GM18526 (cell line): ENCODE measurements around the gene NCMAP.

Experiments used
- POLR2A ChIP-seq: IDR thresholded peaks from 3 replicates; pipeline ENCODE4 v1.6.1; 2011; ENCODE audit not compliant: insufficient read length; ENCODE audit errors: extremely low read depth

The NCMAP gene

DNA sequence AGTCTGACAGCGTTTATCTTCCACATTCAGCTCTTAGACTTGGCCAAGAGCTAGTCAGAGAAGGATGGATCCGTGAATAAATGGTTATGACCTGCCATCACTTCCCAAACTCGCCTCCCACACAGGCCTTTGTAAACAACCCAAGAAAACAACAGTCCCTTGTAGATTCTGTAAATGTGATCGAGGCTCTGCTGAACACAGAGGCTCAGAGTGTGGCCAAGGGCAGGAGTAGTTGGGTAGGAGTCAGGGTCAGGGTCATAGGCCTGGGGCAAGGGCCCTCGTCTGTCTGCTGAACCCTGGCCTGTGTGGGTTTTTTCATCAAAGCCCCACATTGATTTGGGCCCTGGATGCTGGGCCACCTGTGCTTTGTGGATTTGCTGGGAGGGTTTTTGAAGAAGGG lies 32.7 kb downstream of the NCMAP start:
- TF ChIP-seq POLR2A, result no peak

DNA sequence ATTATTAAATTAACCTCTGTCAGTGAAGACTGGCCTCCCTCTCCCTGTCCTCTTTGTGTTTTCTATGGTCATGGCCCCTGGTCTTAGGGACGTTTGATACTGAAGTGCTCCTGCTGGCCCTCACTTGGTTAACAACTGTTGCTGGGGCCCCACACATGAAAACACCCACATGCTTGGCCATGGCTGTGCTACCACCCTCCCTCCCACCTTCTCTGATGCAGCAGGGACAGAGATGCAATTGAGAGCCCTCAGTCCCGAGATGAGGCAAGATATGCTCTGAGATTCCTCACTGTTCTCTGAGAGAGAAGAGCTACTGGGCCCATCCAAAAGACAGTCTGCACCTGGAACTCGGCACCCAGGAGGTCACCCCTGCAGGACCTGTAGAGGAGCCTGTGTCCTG lies 33.3 kb downstream of the NCMAP start:
- TF ChIP-seq POLR2A, result no peak

DNA sequence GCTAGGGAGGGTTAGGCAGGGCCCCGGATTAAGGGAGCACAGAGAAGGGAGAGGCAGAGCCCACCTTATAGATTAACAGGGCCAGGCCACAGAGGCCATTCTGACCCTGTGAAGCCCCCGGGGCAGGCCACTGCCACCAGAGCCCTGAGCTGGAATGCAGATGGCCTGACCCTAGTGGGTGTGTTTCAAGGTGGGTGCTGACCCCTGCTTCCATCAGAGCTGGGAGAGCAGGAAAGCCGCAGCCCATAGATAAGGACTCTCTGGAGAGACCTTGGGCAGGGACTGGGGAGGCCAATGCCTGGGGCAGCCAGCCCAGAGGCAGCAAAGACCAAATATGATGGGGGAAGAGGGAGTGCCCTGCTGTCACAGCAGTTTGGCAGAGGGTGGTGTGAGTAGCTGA lies 35.9 kb downstream of the NCMAP start:
- no peak for TF ChIP-seq POLR2A

DNA sequence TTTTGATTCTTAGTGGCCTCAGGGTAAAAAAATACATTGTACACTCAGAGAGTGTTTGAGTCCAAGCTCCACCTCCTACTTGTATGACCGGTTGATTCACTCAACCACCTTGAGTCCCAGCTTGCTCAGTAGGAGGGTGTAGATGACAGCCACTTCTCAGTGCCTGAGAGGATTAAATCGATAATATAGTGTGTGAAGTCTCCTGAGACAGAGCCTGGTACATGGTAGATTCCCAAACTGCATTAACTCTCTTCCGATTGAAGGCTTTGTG lies 38.4 kb downstream of the NCMAP start:
- TF ChIP-seq POLR2A, result no peak

DNA sequence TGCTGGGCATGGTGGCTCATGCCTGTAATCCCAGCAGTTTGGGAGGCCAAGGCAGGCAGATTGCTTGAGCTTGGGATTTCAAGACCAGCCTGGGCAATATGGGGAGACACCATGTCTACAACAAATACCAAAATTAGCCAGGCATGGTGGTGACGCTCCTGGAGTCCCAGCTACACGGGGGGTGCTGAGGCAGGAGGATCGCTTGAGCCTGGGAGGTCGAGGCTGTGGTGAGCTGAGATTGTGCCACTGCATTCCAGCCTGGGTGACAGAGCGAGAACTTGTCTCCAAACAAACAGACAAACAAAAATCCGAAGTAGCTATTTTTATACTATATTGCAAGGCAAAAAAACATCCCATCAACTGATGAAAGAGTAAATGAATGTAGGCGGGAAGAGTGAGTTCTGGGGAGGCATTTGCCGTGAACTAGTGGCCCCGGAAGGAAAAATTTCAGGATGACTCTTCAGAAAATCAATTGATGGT lies 40.6 kb downstream of the NCMAP start:
- TF ChIP-seq POLR2A, result no peak

DNA sequence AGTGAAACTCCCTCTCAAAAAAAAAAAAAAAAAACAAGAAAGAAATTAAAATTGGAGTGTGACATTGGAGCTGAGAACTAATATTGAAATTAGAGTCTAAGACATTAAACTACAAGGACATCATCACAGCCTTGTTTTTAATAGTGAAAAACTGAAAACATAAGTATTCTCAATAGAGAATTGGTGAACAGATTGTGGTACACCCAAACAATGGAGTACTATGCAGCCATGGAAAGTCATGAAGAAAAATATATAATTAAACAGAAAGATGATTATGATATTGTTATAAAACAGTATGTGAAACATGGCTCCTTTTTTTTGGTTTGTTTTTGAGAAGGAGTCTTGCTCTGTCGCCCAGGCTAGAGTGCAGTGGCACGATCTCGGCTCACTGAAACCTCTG lies 43.4 kb downstream of the NCMAP start:
- no peak for TF ChIP-seq POLR2A

DNA sequence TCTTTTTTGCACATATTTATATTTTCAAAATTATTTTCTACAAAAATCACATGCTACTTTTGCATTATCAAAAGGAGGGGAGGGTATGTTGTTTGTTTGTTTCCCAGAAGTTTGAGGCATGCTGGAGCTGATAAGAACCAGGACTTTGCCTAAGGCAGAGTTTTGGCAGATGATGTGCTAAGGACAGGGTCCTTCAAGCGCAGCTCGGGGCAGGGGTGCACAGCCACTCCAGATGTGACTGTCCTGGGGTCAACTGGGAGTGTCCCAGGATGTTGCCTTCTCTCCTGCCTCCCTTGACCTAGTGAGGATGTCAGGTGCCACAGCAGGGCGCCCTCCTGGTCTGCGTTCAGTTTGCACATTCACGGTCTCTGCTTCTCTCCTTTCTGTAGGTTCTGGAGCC lies 44.7 kb downstream of the NCMAP start:
- TF ChIP-seq POLR2A, result no peak

DNA sequence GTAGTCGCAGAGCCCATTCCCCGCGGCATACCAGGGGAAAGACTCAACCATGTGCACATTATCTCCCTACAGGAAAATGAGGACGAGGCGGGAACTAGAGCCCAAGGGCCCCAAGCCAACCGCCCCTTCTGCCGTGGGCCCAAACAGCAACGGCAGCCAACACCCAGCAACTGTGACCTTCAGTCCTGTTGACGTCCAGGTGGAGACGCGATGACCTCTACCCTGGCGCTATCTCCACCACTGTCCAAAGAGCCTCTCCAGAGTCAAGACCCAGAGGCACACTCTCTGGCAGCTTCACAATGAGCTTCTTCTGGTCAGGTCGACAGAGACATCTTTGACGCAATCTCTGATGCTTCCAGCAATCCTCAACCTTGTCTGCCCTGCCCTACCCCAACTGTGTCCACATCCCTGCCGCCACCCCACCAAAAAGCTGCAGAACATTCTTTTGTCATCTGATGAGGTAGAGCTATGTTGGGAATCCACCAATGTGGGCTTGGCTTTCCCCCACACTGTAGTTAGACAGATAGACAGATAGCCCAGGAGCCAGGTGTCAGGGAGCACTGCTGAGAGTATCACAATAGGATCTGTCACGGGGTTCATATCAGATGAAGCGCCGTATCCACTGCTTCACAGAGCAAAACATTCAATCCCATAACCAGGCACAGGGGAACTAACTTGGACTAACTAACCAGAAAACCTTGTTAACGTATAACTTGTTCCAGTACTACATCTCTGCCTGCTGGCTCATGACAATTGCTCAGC lies 49.8 kb downstream of the NCMAP start:
- no peak for TF ChIP-seq POLR2A

DNA sequence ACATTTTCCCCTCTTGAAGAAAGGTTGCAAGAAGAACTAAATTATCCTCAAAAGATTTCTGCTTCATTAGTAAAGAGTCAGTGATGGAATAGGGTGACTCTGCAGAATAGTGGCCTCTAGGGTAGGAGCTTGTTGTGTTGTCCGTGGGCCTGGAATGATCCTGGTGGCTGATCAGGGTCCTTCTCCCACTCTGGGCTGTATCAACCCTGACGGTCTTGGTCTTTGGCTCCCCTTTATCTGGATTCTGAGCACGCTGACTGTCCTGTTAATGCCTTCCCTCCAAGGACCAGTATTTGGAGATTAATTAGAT lies 50.4 kb downstream of the NCMAP start:
- TF ChIP-seq POLR2A, result no peak

DNA sequence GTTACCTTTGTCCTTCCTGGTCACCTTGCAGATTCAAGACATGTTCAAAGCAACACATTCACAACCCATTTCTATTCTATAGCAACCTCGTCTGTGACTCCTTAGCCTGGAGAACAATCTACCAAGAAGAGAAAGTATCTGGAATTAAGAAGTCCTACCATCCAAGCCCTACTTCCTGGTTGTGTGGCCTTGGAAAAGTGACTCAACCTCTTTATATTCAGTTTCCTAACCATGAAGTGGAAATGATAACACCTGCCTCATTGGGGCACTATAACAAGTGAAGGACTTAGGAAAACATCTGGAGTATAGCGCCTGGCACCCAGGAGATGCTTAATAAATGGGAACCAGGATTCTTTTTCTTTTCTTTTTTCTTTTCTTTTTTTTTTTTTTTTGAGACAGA lies 50.7 kb downstream of the NCMAP start:
- no peak for TF ChIP-seq POLR2A

DNA sequence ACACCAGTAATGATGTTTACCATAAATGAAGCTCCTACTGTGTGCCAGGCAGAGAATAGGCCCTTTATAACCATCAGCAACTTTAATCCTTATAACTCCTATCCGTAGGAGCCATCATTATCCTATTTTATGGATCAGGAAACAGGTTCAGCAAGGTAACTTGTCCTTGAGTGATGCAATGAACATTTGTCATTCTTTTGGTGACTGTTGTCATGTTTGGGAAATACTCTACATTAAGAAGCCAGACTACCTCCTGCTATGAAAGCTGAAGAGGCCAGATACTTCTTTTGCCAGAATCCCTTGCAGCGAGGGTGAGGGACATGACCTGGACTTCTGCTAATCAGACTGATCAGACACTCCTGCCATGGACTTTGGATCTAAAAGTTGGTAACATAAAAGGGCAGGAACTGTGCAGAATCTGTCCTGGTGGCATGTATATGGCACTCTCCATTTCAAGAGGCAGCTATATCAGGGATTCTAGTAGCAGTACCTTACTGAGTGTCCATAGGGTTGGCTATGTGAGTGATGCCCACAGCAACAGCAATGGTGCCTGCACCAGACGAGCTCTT lies 54.1 kb downstream of the NCMAP start:
- no peak for TF ChIP-seq POLR2A

DNA sequence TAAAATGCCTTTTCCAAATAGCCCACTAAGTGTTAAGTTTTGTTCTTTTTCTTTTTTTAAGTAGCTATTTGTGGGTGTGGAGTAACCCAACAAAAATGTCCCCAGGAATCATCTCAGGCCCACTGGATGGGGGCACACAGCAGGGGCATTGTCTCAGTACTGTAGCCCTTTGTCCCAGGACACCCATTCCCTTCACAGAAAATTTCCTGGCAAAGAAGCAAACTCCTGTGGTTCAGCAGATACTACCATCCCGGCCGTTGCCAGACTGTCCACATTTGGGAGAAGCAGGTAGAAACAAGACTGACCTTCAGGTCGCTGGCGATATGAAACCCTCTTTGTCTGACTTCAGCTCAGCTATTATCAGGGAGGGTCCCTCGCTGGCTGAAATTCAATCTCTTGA lies 63.5 kb downstream of the NCMAP start:
- no peak for TF ChIP-seq POLR2A

DNA sequence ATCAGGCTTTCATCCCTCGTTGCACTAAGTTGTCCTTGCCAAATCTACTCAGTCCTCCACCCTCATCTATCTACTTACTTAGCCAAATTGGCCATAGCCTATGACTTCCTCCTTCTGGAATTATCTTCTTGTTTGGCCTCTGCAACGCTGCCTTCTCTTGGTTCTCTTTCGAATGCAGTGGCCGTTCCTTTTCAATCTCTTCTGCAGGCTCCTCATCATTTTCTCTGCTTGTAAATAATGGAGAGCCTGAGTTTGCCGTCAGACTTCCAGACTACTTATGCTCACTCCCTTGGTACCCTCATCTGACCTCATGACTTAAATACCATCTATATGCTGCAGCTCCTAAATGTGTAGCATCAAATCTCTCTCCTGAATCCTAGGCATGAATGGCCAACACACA lies 64.8 kb downstream of the NCMAP start:
- TF ChIP-seq POLR2A, result no peak

DNA sequence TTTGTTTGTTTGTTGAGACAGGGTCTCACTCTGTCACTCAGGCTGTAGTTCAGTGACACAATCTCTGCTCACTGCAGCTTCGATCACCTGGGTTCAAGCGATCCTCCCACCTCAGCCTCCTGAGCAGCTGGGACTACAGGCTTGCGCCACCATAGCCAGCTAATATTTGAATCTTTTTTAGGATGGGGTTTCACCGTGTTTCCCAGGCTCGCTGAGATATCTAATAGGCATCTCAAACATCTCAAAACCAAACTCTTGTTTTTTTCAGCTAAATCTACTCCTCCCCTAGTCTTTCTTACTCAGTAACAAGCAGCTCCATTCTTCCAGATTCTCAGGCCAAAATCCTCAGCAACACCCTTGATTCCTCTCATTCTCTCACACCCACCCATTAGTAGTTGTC lies 65.2 kb downstream of the NCMAP start:
- TF ChIP-seq POLR2A, result no peak

DNA sequence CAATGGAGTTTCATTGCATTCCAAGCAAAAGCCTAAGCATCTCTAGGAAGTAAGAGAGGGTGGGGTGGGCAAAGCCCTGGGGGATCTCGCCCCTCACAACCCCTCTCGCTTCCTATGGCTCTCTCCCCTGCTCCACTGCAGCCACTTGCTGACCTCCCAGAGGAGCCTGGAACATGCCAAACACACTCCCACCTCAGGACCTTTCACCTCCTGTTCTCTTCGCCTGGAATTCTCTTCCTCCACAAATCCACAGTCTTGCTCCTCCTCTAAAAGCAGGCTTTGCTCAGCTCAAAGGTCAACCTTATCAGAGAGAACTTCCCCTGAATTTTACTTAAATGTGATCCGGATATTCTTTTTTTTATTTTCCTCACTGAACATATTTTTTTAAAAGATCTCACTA lies 66.3 kb downstream of the NCMAP start:
- TF ChIP-seq POLR2A, result no peak

DNA sequence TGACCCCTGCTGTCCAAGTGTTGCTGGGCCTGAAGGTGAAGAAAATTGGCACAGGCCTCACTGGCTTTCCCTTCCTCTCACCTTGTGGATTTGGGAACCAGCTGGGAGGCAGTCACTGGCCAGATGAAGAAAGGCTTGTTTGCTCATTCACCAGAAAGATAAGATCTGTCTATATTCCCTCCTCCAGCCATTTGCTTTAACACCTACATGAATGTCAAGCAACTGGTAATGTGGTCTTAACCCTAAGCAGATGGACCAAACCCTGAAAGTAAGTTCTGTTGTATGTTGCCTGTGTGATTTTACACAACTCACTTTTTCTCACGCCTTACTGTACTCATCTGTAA lies 76.9 kb downstream of the NCMAP start:
- no peak for TF ChIP-seq POLR2A

DNA sequence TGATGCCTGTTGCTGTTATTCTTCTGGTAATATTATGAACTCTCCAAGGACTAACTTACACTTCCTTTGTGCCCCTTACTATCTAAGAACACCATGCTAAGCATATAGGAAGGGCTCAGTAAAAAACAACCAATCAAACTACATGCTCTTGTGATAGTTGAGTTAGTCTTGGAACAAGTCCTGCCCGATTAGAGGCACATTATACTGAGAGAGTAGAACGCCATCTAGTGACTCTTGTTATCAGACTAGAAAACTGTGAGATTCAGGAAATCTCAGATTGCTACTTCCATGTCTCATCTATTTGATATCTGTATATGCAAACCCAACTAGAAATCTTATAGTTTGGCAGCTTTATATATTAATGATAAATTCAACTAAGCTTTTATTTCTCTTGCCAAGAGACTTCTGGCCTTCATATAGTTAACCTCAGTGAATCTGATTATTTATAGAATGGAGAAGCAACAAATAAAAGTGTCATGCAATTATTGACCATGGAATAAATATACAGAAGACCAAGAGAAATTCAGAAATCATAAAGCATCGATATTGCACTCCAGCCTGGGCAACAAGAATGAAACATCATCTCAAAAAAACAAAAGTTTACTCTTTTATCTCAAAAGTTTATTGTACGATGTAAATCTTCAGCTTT lies 79.4 kb downstream of the NCMAP start:
- TF ChIP-seq POLR2A, result no peak
